Measurements from ENCODE around the gene GJC2. TPM values are rescaled to one million over a fixed set of nuclear protein-coding genes. Genes with fewer than 3 reads are reported as not detected.

GJC2 gene
- total and polyA plus RNA-seq, 2 donors (not counting 1 experiment from before 2014, with no cell fraction given): 0.16 to 0.30 TPM

DNA sequence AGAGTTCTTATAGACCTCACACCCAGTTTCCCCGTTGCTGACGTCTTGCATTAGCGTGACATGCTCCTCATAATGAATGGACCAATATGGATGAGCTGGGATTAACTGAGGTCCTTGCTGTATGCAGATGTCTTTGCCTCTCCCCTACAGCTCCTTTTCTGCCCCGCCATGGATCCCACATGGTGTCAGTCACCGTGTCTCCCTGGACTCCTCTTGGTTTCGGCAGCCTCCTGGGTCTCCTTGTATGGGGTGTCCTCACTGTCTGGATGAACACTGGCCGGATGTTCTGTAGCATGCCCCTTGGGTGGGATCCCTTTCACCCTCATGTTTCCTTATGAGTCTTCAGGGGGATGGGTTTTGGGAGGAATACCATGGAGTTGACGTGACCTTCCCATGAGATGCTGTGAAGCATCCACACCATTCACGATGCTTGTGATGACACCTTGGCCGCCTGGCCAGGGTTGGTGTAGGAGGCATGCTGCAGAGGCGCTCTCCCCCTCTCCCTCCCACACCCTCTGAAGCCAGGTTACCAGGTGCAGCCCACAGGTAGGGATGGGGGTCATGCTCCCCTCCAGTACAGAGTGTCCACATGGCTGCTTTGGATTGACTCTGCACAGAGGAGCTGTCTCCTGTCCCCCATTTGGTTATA lies 4.4 kb downstream of the GJC2 start:
- WGBS (ENCODE audit: insufficient coverage): 95% methylated on average over 3 of the region's 11 CpGs
- no peaks in the 10 kb centered on the region for H3K9me3 Mint-ChIP-seq (ENCODE audit: insufficient read depth)
- Histone ChIP-seq H3K79me2 (ENCODE audit: control insufficient read depth, insufficient read depth, low read length) (no peaks in the 10 kb centered on the region), H3K4me1 (ENCODE audit: control insufficient read depth in 2 of 2, insufficient read depth in 2 of 2, low read length in 2 of 2) (peaks cover 0 to 3% of the 10 kb centered on the region in 2 donors), H3K36me3 (replicated peaks in 1 of 2; ENCODE audit: control extremely low read depth in 1 of 2, control insufficient read depth in 1 of 2, extremely low read depth in 1 of 2, insufficient read depth in 2 of 2, low read length in 1 of 2) (no peaks in the 10 kb centered on the region), H3K9me3 (ENCODE audit: control extremely low read depth in 1 of 3, control insufficient read depth in 2 of 3, insufficient read depth in 1 of 3, low read length in 2 of 3) (peaks cover 0 to 2% (median 0%) of the 10 kb centered on the region in 3 donors), H3K4me2 (replicated peaks; ENCODE audit: low read depth, low read length, poor library complexity, severe bottlenecking) (no peak overlapping the region), H3K27ac (ENCODE audit: low read length in 2 of 2) (no peak overlapping the region), H3K9ac (ENCODE audit: low read length) (no peak overlapping the region), H3K4me3 (ENCODE audit: control extremely low read depth in 1 of 5, extremely low read depth in 1 of 5, insufficient read depth in 1 of 5, low read depth in 2 of 5, low read length in 4 of 5) (no peak overlapping the region), H4K20me1 (ENCODE audit: control insufficient read depth, insufficient read depth, low read length, poor library complexity, severe bottlenecking) (peaks cover 10% of the 10 kb centered on the region), H3K27me3 (replicated peaks in 1 of 4; ENCODE audit: control extremely low read depth in 1 of 4, control insufficient read depth in 3 of 4, insufficient read depth in 4 of 4, low read length in 3 of 4) (peaks cover 0 to 16% (median 0%) of the 10 kb centered on the region in 4 experiments), H2AFZ (ENCODE audit: insufficient read depth, low read depth, low read length, poor library complexity, severe bottlenecking) (no peak overlapping the region)
- no peaks in the 10 kb centered on the region for H3K27me3 Mint-ChIP-seq
- no peak for TF ChIP-seq EZH2 (IDR thresholded peaks at IDR 0.05; ENCODE audit: borderline replicate concordance, insufficient read depth, low read depth, low read length, poor library complexity, severe bottlenecking)
- TF ChIP-seq, protein P1, sequence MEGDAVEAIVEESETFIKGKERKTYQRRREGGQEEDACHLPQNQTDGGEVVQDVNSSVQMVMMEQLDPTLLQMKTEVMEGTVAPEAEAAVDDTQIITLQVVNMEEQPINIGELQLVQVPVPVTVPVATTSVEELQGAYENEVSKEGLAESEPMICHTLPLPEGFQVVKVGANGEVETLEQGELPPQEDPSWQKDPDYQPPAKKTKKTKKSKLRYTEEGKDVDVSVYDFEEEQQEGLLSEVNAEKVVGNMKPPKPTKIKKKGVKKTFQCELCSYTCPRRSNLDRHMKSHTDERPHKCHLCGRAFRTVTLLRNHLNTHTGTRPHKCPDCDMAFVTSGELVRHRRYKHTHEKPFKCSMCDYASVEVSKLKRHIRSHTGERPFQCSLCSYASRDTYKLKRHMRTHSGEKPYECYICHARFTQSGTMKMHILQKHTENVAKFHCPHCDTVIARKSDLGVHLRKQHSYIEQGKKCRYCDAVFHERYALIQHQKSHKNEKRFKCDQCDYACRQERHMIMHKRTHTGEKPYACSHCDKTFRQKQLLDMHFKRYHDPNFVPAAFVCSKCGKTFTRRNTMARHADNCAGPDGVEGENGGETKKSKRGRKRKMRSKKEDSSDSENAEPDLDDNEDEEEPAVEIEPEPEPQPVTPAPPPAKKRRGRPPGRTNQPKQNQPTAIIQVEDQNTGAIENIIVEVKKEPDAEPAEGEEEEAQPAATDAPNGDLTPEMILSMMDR (IDR thresholded peaks at IDR 0.05): no peak
- DNase-seq: no peak
- intact Hi-C loops (cut with micrococcal nuclease): no loop called here
- ChIA-PET CTCF (interaction anchor here (0.7 kb wide), 1 partner anchor 11 kb away, joined by 3 read pairs; the partner anchor contains the start of gene IBA57), POLR2A (no interaction called here)
- no peak overlapping the region for H3K27ac Mint-ChIP-seq
- ATAC-seq (ENCODE audit: low read depth): no peak
- no peaks in the 10 kb centered on the region for H3K4me1 Mint-ChIP-seq
- no peak overlapping the region for H3K4me3 Mint-ChIP-seq
